ENCODE results near the gene TEDDM1. TPM values are rescaled to one million over a fixed set of nuclear protein-coding genes. Genes with fewer than 3 reads are reported as not detected.

Gene TEDDM1
- total and polyA plus RNA-seq, 8 donors, result 0.05 TPM; not detected in 7

GRCh38 chr1:182392050-182393028 is 8.1 kb downstream of the TEDDM1 start:
- Histone ChIP-seq H3K27me3 (no peaks in the 10 kb centered on the region), H3K9me3 (no peaks in the 10 kb centered on the region), H3K4me1 (peaks cover 3 to 12% (median 9%) of the 10 kb centered on the region in 3 donors), H3K4me3 (peak overlapping the region; percentile 80 to 95 (median 86)), H3K36me3 (peaks cover 0 to 15% (median 11%) of the 10 kb centered on the region in 3 donors), H3K27ac (peak overlapping the region; percentile 92 to 99 (median 96))
- FAIRE-seq (no peak), DNase-seq (peak in 2 of 6 donors; percentile 24 to 80), ATAC-seq (peak; percentile 14 to 27 (median 24))
- 16% methylated on average over 45 to 47 of the region's 47 CpGs for WGBS, 2 donors
- intact Hi-C loops (cut with DNase I), result loop anchor here in 2 of 3 donors (5.0 kb wide), 3 partner anchors 80 to 305 kb away; no protein-coding TSS in a partner anchor
- no peak for TF ChIP-seq CTCF (IDR thresholded peaks at IDR 0.05)

- peak; percentile 84 to 91 (median 88) for ATAC-seq
- no peak for FAIRE-seq
These were observed 9.0 kb downstream of the TEDDM1 start, which contains the start of gene GLUL for GRCh38 chr1:182391362-182392049. Gene GLUL (minus strand): TSS chr1:182391790. CDS start chr1:182388737, 3,053 bp downstream.

GRCh38 chr1:182391028-182391361 is 9.5 kb downstream of the TEDDM1 start:
- Histone ChIP-seq H3K4me3 (peak overlapping the region; percentile 80 to 95 (median 90)), H3K4me1 (peaks cover 0 to 21% (median 21%) of the 10 kb centered on the region in 3 donors), H3K27ac (peak overlapping the region; percentile 92 to 99 (median 96)), H3K27me3 (no peaks in the 10 kb centered on the region), H3K36me3 (peaks cover 0 to 25% (median 24%) of the 10 kb centered on the region in 3 donors), H3K9me3 (no peaks in the 10 kb centered on the region)
- no peak for FAIRE-seq
- no peak for TF ChIP-seq CTCF (IDR thresholded peaks at IDR 0.05)
- peak in 2 of 6 donors; percentile 13 to 84 for DNase-seq
- WGBS, 2 donors, result 0 to 2% methylated on average over 35 of the region's 35 CpGs
- intact Hi-C loops (cut with DNase I), result loop anchor here in 2 of 3 donors (5.0 kb wide), 3 partner anchors 79 to 304 kb away; no protein-coding TSS in a partner anchor
- ATAC-seq, result peak; percentile 1 to 15 (median 8)

More at GRCh38 chr1:182391362-182392049, 9.0 kb downstream of the TEDDM1 start, which contains the start of gene GLUL:
- Histone ChIP-seq H3K9me3 (no peaks in the 10 kb centered on the region), H3K4me1 (peaks cover 2 to 17% (median 17%) of the 10 kb centered on the region in 3 donors), H3K36me3 (peaks cover 0 to 20% (median 19%) of the 10 kb centered on the region in 3 donors), H3K27me3 (no peaks in the 10 kb centered on the region), H3K4me3 (peak within 1 kb of the TSS; percentile 80 to 95 (median 90)), H3K27ac (peak within 1 kb of the TSS; percentile 92 to 99 (median 96))
- TF ChIP-seq CTCF (IDR thresholded peaks at IDR 0.05), result peak in 1 of 4 donors; percentile 29
- WGBS, 2 donors, result 0% methylated on average over 63 to 70 of the region's 70 CpGs
- peak; percentile 90 to 98 (median 94) for DNase-seq
- intact Hi-C loops (cut with DNase I), result loop anchor here in 2 of 3 donors (5.0 kb wide), 3 partner anchors 79 to 304 kb away; no protein-coding TSS in a partner anchor

- peaks cover 0 to 38% (median 36%) of the 10 kb centered on the region in 3 donors for H3K36me3 ChIP-seq
- peak in 3 of 4 donors; percentile 3 to 35 (median 7) for ATAC-seq
- H3K9me3 ChIP-seq, result no peaks in the 10 kb centered on the region
- intact Hi-C loops (cut with DNase I), result loop anchor here in 2 of 3 donors (5.0 kb wide), 3 partner anchors 77 to 302 kb away; no protein-coding TSS in a partner anchor
- peaks cover 0 to 21% (median 21%) of the 10 kb centered on the region in 3 donors for H3K4me1 ChIP-seq
- H3K27me3 ChIP-seq, result no peaks in the 10 kb centered on the region
- FAIRE-seq, result no peak
- WGBS, 2 donors, result 1 to 3% methylated on average over 13 of the region's 13 CpGs
- TF ChIP-seq CTCF (IDR thresholded peaks at IDR 0.05), result no peak
- peak in 4 of 6 donors; percentile 45 to 69 (median 58) for DNase-seq
- H3K4me3 ChIP-seq, result peak overlapping the region; percentile 80 to 95 (median 90)
- H3K27ac ChIP-seq, result peak overlapping the region in 3 of 4 donors; percentile 93 to 99 (median 98)
These were observed 10.8 kb downstream of the TEDDM1 start for GRCh38 chr1:182389619-182390047.
